Smooth muscle cell of the brain vasculature (primary cell): Measurements from ENCODE around the gene SHMT1.
"Not testable (repeated sequence)": the region's sequence is repeated elsewhere in the genome, so short reads cannot be mapped to it uniquely, and the experiment has no call there.

Experiments used
- DNase-seq: peaks from one replicate; pipeline ENCODE4 v3.0.0-alpha.2; 2012; ENCODE audit warnings: low read depth, low spot score

The SHMT1 gene

DNA sequence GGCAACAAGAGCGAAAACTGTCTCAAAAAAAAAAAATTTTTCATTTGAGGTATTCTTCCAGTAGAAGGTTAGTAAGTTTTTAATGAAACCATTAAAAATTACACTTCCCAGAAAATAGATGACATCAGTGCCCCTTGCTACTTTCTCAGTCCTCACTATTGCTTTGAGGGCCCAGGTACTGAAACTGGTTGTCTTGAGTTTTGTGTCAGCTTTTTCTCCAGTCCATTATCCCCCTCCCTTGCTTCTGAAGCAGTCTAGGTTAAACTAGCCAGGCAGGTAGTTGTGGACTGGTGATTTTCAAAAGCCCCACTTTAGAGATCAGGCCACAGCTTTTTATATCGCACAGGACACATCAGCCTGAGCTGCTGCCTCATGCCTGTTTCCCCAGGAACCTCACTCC is 37.3 kb downstream of the SHMT1 start:
- DNase-seq = no peak

DNA sequence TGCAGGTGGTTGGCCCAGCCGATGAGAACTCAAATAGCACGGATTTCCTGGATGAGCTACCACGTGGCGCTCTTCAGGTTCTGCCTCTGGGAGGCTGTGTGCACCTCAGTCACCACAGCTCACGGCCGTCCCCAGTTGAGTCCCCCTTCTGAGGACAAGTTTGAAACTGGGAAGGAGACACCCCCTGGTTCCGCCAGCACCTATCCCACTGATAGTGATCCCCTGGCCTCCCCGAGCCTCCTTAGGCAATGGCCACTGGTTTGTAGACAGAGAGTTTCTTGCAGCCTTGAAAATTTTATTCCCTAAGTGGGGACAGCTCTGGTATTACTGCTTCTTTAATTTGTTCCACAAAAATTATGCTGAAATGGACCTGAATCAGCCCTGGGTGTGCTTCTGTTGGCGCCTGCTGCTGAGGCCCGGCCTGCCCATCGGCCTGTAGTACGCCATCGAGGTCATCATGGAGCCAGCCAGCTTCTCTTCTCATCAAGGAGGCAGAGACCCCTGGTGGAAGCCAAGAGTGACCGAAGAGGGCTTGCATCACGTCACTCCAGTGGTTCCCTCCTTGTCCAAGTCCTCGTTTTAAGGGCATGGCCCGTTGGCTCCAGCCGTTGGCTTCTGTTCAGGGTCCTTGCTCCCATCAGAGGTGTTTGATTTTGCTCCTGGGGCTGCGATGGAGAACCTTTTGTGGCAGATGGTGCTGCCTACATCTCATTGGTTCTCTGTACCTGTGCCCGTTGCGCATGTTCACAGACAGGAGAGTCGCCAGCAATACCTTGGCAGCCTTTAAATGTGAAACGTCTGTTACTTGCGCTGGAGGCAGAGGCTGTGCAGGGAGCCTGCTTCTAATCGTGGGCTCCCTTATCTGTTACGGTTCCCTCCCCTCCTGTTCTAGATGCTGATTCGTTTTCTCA is 39.0 kb downstream of the SHMT1 start:
- no peak for DNase-seq

DNA sequence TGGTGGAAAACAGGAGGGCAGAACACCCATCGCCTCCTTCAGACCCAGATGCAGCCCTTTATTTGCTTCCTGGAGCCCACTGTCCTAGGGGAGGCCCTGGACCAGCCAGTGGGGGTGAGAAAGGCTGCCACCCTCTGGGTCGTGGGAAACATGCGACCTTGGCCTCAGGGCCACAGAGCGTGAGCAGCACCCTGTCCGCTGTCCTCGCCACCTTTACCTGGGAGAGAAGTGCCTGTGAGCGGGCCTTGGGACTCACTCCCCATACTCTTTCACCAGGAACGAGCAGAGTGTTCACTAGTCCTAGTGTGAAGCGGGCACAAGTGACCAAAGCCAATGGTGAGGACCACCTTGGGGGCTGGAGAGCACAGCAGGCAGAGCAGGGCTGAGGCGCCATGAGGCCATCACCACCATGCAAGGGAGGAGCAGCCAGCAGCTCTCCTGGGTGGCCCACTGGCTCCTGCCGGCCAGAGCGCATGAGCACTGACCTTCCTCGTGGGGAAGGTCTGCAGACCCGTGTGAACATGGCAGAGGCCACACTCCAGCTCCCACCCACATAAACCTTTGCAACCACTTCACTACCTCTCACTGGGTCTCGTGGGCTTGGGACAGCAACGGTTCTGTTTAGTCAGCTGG is 39.7 kb downstream of the SHMT1 start:
- DNase-seq = no peak

DNA sequence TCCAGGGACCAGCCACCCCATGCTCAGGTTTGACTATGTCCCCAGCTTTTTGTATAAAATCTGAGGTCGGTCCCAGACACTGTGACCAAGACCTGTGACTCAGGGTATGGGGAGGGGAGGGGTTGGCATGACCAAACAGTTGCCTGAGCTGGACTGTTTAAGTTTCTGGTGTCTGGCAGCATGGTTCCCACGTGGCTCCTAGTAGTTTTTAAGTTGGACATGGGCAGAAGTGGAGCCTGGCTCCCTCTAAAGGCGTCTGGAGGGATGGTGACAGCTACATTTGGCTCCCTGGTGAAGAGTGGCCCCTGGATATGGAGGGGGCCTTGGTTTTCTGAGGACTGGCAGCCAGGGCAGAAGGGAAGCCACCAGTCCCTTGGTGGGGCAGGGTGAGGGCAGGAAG is 40.3 kb downstream of the SHMT1 start:
- no peak for DNase-seq

DNA sequence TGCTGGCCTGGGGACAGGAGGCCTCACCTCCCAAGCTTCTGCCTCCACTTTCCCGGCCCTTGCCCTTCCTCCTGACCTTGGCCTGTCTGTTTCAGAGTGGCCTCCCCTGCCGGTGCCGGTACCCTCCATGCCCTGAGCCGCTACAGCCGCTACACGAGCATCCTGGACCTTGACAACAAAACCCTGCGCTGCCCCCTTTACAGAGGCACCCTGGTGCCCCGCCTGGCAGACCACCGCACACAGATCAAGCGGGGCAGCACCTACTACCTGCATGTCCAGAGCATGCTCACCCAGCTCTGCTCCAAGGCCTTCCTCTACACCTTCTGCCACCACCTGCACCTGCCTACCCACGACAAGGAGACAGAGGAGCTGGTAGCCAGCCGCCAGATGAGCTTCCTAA is 40.8 kb downstream of the SHMT1 start:
- DNase-seq = no peak

DNA sequence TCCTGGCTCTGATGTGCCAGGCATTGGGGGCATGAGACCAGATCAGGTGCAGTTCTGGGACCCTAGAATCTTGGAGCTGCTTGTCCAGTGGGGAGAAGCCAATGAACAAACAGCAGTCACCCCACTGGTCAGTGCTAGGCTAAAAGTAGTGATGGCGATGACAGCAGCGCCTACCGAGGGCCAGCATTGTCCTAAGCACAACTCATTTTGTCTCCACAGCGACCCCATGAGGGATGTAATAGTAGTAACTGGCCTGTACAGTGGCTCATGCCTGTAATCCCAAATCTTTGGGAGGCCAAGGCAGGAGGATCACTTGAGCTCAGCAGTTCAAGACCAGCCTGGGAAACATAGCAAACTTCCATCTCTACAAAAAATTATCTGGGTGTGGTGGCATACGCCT is 42.0 kb downstream of the SHMT1 start:
- DNase-seq = no peak

DNA sequence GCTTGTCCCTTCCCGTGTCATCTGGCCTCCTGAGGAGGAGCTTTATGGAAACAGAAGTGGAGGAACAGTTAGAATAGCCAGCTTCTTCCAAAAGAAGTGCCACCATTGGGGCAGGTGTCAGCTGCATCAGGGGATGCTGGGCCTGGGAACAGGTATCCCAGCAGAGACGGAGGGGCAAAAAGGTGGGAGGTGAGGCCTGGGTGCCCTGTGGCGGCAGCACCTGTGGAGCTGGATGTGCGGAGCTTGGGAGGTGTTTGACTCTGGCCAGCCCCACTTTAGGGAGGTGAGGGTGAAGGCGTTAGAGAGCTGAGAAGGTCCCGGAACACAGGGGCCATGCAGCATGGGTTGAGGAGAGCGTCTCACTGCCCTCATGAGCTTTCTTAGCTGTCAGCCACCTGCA is 43.0 kb downstream of the SHMT1 start:
- DNase-seq = no peak

DNA sequence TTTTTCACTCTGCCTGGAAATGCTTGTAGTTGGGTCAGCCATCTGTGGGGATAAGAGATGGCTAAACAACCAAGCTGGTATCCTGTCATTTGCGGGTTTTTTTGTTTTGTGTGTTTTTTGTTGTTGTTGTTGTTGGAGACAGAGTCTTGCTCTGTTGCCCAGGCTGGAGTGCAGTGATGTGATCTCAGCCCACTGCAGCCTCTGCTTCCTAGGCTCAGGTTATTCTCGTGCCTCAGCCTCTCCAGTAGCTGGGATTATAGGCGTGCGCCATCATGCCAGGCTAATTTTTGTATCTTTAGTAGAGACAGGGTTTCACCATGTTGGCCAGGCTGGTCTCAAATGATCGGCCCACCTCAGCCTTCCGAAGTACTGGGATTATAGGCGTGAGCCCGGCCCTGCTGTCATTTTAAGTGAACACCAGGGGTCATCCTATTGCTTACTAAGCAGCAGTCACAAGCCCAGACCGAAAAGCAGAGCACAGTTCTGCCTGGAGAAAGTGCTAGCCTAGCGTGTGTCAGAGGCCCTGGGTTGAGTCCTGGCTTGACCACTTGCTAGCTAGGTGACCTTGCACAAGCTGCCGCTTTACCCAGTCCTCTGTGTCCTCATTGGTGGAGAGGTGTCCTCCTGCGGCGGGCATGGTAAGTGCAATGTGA is 43.6 kb downstream of the SHMT1 start:
- no peak for DNase-seq

DNA sequence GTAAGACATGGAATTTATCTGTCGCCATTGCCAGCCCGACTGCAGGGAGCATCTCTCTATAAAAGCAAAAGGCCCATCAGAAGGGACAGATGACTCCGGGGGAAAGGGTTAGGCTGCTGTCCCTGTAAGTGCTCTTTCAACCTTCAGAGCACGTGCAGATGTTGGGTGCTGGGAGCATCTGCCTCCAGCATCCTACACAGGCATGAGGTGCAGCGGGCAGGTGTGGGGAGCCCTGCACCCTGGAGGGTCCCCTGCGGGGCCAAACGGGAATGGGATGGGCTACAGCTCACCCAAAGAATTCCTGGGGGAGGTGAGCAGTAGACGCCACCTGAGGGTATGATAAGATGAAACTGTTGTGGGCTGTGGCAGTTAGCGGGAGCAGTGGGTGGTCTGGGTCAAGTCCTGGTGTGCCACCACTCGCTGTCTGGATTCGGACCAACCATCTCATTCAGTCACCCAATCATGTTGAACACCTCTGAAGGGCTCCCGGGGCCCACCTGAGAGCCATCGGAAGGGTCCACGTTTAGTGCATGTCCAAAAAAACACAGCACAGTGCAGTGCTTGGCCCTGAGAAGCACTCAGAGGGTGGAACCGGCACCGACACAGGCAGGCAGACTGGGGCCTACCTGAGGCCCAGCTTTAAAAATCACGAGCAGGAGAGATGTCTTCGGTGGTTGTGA is 44.4 kb downstream of the SHMT1 start:
- DNase-seq = no peak

DNA sequence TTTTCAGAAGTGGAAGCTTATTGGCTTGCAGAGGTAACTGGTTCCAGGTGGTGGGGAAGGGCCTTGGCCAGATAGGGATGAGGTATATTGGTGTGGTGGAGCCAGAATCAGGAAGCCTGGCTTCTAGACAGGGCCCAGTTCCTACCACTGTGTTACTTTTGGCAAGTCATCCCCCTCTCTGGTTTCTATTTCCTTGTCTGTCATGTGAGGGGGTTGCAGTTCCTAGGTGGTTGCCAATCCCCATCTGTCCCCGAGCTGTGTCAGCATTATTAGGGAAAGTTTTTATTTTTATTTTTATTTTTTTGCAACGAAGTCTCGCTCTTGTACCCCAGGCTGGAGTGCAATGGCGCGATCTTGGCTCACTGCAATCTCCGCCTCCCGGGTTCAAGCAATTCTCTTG is 45.2 kb downstream of the SHMT1 start:
- DNase-seq = no peak

DNA sequence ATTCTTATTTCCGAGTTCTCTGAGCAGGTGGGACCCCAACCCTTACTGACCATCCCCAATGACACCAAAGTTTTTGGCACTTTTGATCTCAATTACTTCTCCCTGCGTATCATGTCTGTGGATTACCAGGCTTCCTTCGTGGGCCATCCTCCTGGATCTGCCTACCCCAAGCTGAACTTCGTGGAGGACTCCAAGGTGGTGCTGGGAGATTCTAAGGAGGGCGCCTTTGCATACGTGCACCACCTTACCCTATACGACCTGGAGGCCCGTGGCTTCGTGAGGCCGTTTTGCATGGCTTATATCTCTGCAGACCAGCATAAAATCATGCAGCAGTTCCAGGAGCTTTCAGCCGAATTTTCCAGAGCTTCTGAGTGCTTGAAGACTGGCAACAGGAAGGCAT is 47.4 kb downstream of the SHMT1 start:
- DNase-seq = no peak

DNA sequence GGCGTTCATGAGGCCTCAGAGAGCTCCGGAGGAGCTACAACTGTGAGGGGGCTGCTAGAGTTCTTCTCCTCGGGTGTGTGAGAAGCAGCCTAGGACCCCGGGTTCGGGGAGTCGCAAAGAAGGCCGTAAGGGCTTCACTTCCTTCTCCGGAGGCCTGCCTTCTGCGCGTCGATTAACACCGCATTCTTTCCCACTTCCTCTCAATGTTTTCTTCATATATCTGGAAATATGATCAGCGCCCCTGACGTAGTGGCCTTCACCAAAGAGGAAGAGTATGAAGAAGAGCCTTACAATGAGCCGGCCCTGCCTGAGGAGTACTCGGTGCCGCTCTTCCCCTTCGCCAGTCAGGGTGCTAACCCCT is 47.8 kb downstream of the SHMT1 start:
- DNase-seq = no peak

DNA sequence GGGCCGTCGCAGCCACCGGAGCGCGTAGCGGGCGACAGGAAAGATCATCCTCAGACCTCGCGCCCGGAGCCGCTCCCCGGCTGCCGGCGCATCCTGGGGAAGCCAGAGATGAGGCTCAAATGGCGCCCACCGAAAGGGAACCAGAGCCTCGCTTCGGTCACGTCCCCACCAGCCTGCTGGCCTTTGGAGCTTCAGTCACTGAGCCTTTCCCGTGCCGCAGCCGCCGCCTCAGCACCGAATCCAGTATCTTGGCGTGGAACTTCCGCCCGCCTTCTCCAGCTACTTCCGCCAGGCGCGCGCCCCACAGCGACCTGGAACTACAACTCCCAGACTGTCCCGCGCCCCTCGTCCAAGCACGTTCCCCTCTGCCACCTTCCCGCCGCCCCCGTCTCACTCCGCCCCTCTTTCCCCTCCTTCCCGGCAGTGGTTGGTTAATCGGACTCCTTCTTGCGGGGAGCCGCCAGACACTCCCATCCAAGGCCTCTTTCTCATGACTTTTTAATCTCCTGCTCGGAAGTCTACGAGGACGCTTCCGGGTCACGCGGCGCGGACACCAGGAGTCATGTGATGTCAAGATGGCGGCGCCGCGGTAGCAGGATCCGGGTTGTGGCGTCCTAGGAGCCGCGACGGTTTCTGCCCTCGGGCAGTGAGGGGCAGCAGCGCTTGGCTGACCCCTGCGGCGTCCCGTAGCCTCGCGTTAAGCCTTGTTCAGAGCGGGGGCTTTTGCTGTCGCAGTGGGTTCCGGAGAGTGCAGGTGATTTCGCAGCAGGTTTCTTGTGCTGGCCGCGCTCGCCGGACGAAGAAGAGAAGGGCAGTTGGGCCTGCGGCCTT is 48.4 kb downstream of the SHMT1 start, which contains the start of the genes SMCR8 and TOP3A:
Gene SMCR8, plus strand, starts transcription at position 563 of the 831 bp plus-strand sequence. CDS start 497 bp downstream, outside the sequence.
Gene TOP3A, minus strand, starts transcription at position 264 of the 831 bp plus-strand sequence. Its CDS starts 216 bp downstream, at position 48.
- peak; percentile 96 for DNase-seq

DNA sequence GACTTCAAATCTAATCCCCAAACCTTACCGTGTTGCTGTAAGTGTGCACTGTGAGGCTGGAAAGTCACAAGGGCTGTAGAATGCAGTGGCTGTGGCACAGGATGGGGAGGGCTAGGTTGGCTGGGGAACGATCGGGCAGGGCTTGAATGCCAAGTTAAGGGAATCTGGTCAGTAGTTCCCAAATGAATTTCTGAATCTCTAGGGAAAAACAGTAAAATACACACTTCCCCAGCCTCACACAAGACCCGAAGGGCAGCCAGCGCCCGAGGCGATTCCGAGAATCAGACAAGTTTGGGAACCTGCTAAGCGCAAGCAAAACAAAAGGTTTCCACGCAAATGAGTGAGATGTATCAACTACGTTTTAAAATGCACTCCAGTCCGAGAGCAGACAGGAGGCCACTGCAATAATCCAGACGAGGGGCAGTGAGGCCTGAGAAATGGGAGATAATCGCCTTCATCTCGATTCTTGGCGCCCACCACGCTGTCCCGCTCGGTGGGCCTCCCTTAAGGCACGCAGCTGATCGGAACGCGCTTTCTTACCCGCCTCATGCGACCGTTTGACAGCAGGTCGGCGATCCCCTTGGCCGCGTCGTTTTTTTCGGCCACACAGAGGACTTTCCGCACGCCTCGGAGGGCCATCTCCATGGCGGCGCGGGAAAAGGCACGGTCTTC is 49.2 kb downstream of the SHMT1 start:
- no peak for DNase-seq

DNA sequence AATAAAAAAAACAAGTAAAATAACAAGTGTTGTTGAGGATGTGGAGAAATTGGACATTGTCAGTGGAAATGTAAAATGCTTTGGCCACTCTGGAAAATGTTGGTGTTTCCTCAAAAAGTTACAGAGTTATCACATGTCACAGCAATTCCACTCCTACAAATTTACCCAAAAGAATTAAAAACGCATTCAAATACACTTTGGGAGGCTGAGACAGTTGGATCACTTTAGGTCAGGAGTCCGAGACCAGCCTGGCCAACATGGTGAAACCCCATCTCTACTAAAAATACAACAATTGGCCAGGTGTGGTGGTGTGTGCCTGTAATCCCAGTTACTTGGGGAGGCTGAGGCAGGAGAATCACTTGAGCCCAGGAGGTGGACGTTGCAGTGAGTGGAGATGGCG is 54.1 kb downstream of the SHMT1 start:
- no peak for DNase-seq

DNA sequence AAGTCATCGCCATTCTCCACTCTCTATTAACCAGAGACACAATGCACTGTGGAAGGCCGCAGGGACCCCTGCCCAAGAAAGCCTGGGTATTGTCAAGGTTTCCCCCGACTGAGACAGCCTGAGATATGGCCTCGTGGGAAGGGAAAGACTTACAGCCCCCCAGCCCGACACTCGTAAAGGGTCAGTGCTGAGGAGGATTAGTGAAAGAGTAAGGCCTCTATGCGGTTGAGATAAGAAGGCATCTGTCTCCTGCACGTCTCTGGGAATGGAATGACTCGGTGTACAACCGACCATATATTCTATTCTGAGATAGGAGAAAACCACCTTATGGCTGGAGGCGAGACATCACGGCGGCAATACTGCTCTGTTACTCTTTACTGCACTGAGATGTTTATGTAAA is 60.1 kb downstream of the SHMT1 start:
- DNase-seq = not testable (repeated sequence)

DNA sequence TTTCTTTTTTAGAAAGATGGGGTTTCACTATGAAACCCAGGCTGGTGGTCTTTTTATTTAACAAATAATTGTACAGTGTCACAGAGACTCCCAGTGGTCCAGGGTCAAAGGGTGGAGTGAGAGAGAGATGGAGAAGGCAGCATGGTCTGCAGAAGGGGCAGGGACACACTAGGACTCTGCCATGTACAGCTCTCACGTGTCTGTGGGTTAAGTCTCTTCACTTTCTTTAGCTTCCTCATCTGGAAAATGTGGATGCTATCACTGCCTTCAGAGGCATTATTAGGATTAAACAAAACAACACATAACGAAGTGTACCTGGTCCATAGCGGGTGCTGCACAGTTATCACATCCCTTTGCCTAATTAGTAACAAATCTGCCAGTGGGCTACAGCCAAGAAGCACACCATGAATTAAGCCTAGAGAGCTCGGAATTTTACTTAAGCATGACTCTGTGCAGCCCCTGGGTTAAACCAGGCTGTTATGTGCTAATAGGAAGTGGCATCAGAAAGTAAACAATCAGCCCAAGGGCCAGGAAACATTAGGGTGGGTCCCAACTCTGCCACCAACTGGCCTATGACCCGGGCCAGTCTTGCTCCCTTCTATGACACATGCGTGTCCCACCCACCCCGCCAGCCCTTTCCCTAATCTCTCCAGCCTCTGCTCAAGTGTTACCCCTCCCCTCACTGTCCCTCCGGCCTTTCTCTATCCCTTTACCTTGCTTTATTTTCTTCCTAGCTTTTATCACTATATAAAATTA is 62.4 kb downstream of the SHMT1 start:
- DNase-seq = no peak

DNA sequence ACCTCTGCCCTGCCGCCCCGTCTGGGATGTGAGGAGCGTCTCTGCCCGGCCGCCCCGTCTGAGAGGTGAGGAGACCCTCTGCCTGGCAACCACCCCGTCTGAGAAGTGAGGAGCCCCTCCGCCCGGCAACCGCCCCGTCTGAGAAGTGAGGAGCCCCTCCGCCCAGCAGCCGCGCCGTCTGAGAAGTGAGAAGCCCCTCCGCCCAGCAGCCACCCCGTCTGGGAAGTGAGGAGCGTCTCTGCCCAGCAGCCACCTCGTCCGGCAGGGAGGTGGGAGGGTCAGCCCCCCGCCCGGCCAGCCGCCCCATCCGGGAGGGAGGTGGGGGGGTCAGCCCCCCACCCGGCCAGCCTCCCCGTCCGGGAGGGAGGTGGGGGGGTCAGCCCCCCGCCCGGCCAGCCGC is 65.3 kb downstream of the SHMT1 start:
- DNase-seq = not testable (repeated sequence)

DNA sequence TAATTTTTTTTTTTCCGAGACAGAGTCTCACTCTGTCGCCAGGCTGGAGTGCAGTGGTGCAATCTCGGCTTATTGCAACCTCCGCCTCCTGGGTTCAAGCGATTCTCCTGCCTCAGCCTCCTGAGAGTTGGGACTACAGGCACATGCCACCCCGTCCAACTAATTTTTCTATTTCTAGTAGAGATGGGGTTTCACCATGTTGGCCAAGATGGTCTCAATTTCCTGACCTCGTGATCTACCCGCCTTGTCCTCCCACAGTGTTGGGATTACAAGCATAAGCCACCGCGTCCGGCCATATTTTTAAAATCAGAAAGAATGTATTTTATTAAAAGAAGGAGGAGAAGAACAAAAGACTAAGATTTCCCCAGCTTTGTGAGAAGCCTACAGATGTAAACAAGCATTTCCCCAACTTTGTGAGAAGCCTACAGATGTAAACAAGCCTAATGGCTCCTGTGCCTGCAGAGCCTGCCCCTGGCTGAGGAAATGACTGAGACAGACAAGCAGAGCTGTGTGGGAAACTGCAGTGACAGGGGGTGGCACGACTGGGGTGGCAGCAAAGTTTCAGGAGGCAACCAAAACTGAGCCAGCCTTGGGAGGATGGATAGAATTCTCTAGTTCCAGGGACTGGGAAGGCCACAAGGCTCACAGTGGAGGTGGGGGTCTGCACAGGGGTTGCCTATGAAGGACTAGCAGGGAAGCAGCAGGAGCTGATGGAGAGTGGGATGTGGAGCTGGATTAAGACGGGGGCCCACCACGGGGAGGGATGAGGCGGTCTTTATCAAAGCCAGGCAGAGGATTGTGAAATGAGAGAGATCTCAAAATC is 71.4 kb downstream of the SHMT1 start:
- no peak for DNase-seq
